PC-9 (cell line): Measurements from ENCODE around the gene DAB1. TPM values are rescaled to one million over a fixed set of nuclear protein-coding genes. Genes with fewer than 3 reads are reported as not detected.

Source experiments
- BruUV-seq: library from RNA; stranded (reverse); fragments of 400-500 nt; replicated peaks from 2 replicates; lab custom pipeline; 2021; lab: Mats Ljungman, UMichigan
- CTCF ChIA-PET: fragments of 300-600 bp; sonication (Branson Sonifier 250); formaldehyde crosslinking; loops from one replicate; lab custom pipeline; 2022; ENCODE audit warnings: antibody characterized with exemption; lab: Charles Lee
- POLR2A ChIA-PET: fragments of 300-600 bp; sonication (Branson Sonifier 250); formaldehyde crosslinking; loops from one replicate; lab custom pipeline; 2022; ENCODE audit warnings: antibody characterized with exemption; ENCODE audit not compliant: unreplicated experiment; lab: Charles Lee
- DNase-seq, 2 experiments: peaks; one replicate each; pipeline versions ENCODE4 v3.0.0 to v3.0.0-alpha.2; 2015 to 2022; ENCODE audit warnings: mixed read lengths in 1 of 2
- H2AFZ ChIP-seq: fragments of 200-600 bp; sonication (generic); 2 replicates; pipeline ENCODE4 v1.8.1; 2017; ENCODE audit warnings: antibody characterized with exemption
- H3F3A ChIP-seq: fragments of 200-600 bp; sonication (generic); 2 replicates; pipeline ENCODE4 v1.8.1; 2017; ENCODE audit warnings: antibody characterized with exemption, mild to moderate bottlenecking, low read depth; ENCODE audit not compliant: insufficient read depth
- H3K27ac ChIP-seq: fragments of 200-600 bp; sonication (generic); 2 replicates; pipeline ENCODE4 v1.6.1; 2016; ENCODE audit warnings: mixed run types
- H3K27me3 ChIP-seq: fragments of 200-600 bp; sonication (generic); 2 replicates; pipeline ENCODE4 v1.6.1; 2016; ENCODE audit warnings: low read depth, mixed run types; ENCODE audit not compliant: insufficient read depth
- H3K36me3 ChIP-seq: fragments of 200-600 bp; sonication (generic); 2 replicates; pipeline ENCODE4 v1.6.1; 2016; ENCODE audit warnings: low read depth, mixed run types
- H3K4me1 ChIP-seq: fragments of 200-600 bp; sonication (generic); replicated peaks from 2 replicates; pipeline ENCODE4 v1.6.1; 2016; ENCODE audit warnings: mixed run types; ENCODE audit not compliant: insufficient read depth
- H3K4me2 ChIP-seq: fragments of 200-600 bp; sonication (generic); 2 replicates; pipeline ENCODE4 v1.6.1; 2017; ENCODE audit warnings: mixed run types
- H3K4me3 ChIP-seq: fragments of 200-600 bp; sonication (generic); 2 replicates; pipeline ENCODE4 v1.6.1; 2016; ENCODE audit warnings: mixed run types
- H3K79me2 ChIP-seq: fragments of 200-600 bp; sonication (generic); 2 replicates; pipeline ENCODE4 v1.6.1; 2017; ENCODE audit warnings: low read depth, mixed run types
- H3K9me2 ChIP-seq: fragments of 200-600 bp; sonication (generic); 2 replicates; pipeline ENCODE4 v1.8.1; 2017; ENCODE audit warnings: mild to moderate bottlenecking; ENCODE audit not compliant: insufficient read depth
- H3K9me3 ChIP-seq: fragments of 200-600 bp; sonication (generic); 2 replicates; pipeline ENCODE4 v1.8.1; 2016; ENCODE audit warnings: low read depth; ENCODE audit not compliant: insufficient read depth
- H4K20me1 ChIP-seq: fragments of 200-600 bp; sonication (generic); 2 replicates; pipeline ENCODE4 v1.8.1; 2017; ENCODE audit not compliant: insufficient read depth
- EZH2 ChIP-seq: fragments of 200-600 bp; sonication (generic); IDR thresholded peaks from 2 replicates; pipeline ENCODE4 v1.8.0; 2017; ENCODE audit warnings: antibody characterized with exemption, low read depth
- intact Hi-C: fragments of 100-400 bp; cut with micrococcal nuclease; formaldehyde crosslinking; loops from one replicate; pipeline ENCODE4 v1.10.0; 2022; ENCODE audit not compliant: unreplicated experiment
- total RNA-seq: library from RNA; stranded (reverse); gene quantifications from 2 replicates; pipeline ENCODE4 v1.2.3, GENCODE V29; 2021
- TF ChIP-seq, protein P1 (sequence below): fragments of 200-600 bp; sonication (generic); conservative IDR thresholded peaks from 2 replicates; pipeline ENCODE4 v1.6.1; 2017; ENCODE audit warnings: mixed run types, antibody characterized with exemption, mild to moderate bottlenecking, moderate library complexity

The DAB1 gene
- total RNA-seq, 1 experiment from 2014 or later = not detected

DNA sequence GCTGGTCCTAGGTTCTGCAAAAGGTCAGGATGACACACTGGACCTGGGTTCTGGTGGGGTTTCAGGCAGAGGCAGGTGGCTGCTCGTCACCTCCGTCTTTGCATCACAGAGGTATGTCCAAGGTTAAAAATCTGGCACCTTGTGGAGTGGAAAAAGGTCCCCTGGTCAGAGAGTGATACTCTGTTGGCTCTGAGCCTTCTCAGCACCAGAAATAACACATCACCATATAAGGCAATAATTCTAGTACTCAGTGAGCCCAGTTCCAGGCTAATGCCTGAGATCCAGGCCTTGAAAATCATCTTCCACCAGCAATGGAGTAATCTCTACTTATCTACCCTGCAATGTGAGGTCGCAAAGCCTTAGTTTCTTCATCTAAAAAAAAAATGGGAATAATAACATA is 330.7 kb downstream of the DAB1 start:
- no peaks in the 10 kb centered on the region for H3K79me2 ChIP-seq
- no peak overlapping the region for H2AFZ ChIP-seq
- intact Hi-C loops = no loop called here
- no peaks in the 10 kb centered on the region for H3K36me3 ChIP-seq
- H3K4me1 ChIP-seq = no peaks in the 10 kb centered on the region
- peaks cover 10% of the 10 kb centered on the region for H3K27me3 ChIP-seq
- H3F3A ChIP-seq = no peaks in the 10 kb centered on the region
- H4K20me1 ChIP-seq = no peaks in the 10 kb centered on the region
- H3K4me2 ChIP-seq = no peak overlapping the region
- CTCF ChIA-PET = no interaction called here
- no peak overlapping the region for H3K4me3 ChIP-seq
- DNase-seq = no peak
- no peak overlapping the region for H3K27ac ChIP-seq
- BruUV-seq = no TSS peak
- H3K9me2 ChIP-seq = no peaks in the 10 kb centered on the region
- TF ChIP-seq, protein P1, sequence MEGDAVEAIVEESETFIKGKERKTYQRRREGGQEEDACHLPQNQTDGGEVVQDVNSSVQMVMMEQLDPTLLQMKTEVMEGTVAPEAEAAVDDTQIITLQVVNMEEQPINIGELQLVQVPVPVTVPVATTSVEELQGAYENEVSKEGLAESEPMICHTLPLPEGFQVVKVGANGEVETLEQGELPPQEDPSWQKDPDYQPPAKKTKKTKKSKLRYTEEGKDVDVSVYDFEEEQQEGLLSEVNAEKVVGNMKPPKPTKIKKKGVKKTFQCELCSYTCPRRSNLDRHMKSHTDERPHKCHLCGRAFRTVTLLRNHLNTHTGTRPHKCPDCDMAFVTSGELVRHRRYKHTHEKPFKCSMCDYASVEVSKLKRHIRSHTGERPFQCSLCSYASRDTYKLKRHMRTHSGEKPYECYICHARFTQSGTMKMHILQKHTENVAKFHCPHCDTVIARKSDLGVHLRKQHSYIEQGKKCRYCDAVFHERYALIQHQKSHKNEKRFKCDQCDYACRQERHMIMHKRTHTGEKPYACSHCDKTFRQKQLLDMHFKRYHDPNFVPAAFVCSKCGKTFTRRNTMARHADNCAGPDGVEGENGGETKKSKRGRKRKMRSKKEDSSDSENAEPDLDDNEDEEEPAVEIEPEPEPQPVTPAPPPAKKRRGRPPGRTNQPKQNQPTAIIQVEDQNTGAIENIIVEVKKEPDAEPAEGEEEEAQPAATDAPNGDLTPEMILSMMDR = no peak
- TF ChIP-seq EZH2 = no peak
- POLR2A ChIA-PET = no interaction called here
- H3K9me3 ChIP-seq = no peaks in the 10 kb centered on the region

DNA sequence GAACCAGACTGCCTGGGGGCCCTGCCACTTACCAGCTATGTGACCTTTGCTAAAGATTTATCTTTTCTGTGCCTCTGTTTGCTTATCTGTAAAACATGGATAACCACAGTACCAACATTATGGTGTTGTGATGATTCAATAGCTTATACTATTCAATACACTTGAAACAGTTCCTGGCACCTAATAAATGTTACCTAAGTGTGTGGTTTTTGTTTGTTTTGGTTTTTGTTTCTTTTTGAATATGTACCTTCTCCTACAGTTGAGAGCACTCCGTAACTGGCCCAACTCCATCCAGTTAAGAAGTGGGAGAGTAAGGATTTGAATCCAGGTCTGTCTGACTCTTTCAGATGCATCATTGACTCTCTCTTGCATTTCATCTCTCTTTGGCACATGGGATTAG is 332.2 kb downstream of the DAB1 start:
- no peaks in the 10 kb centered on the region for H3K36me3 ChIP-seq
- DNase-seq = no peak
- no peak overlapping the region for H3K4me3 ChIP-seq
- no peaks in the 10 kb centered on the region for H3K9me3 ChIP-seq
- POLR2A ChIA-PET = no interaction called here
- H3K4me2 ChIP-seq = no peak overlapping the region
- H2AFZ ChIP-seq = no peak overlapping the region
- no peaks in the 10 kb centered on the region for H3K4me1 ChIP-seq
- no peaks in the 10 kb centered on the region for H3F3A ChIP-seq
- CTCF ChIA-PET = no interaction called here
- no peaks in the 10 kb centered on the region for H3K9me2 ChIP-seq
- no peak overlapping the region for H3K27ac ChIP-seq
- no peak for TF ChIP-seq EZH2
- TF ChIP-seq, protein P1 = no peak
- no peaks in the 10 kb centered on the region for H3K79me2 ChIP-seq
- H3K27me3 ChIP-seq = peaks cover 16% of the 10 kb centered on the region
- no peaks in the 10 kb centered on the region for H4K20me1 ChIP-seq
- BruUV-seq = no TSS peak
- intact Hi-C loops = no loop called here

DNA sequence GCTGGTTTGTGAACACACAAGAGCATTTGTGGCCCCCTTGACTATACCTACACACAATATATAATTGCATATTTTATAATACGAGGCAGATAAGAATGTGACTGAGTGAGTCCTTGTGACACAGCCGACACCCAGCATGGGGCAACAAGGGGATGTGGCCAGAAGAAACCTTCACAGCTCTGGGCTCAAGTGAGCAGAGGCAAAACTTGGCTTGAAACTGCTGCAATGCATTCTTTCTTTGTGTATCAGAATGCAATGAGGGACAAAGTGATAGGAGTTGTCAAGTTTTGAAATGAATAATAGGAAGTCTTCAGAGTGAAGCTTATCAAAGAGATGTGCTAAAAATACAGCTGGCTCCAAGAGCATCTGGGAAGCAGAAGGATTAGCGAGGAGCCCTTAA is 334.0 kb downstream of the DAB1 start:
- BruUV-seq = no TSS peak
- Histone ChIP-seq H2AFZ (no peak overlapping the region), H3K36me3 (no peaks in the 10 kb centered on the region), H3F3A (no peaks in the 10 kb centered on the region), H3K4me1 (no peaks in the 10 kb centered on the region), H3K27ac (no peak overlapping the region), H3K4me2 (no peak overlapping the region), H4K20me1 (no peaks in the 10 kb centered on the region), H3K9me3 (no peaks in the 10 kb centered on the region), H3K4me3 (no peak overlapping the region), H3K27me3 (peaks cover 21% of the 10 kb centered on the region), H3K79me2 (no peaks in the 10 kb centered on the region), H3K9me2 (no peaks in the 10 kb centered on the region)
- ChIA-PET CTCF (no interaction called here), POLR2A (no interaction called here)
- intact Hi-C loops = no loop called here
- DNase-seq = no peak
- TF ChIP-seq, protein P1 = no peak
